Sigmoid colon (tissue), 7 donors: Measurements from ENCODE around the gene TEAD2. TPM values are rescaled to one million over a fixed set of nuclear protein-coding genes. Genes with fewer than 3 reads are reported as not detected.
"Not testable (repeated sequence)": the region's sequence is repeated elsewhere in the genome, so short reads cannot be mapped to it uniquely, and the experiment has no call there.

Experiments
- DNase-seq: peaks from one replicate; pipeline ENCODE4 v3.0.0-alpha.2; 2019
- H3K27ac ChIP-seq, 4 donors: fragments of 200-600 bp; sonication (generic); one replicate each; pipeline ENCODE4 v1.5.1; 2016 to 2019; ENCODE audit warnings: mild to moderate bottlenecking in 1 of 4
- H3K27me3 ChIP-seq, 3 donors: fragments of 200-600 bp; sonication (generic); one replicate each; pipeline ENCODE4 v1.5.1; 2019; ENCODE audit warnings: mild to moderate bottlenecking in 1 of 3
- H3K36me3 ChIP-seq, 4 donors: fragments of 200-600 bp; sonication (generic); one replicate each; pipeline ENCODE4 v1.5.1; 2016 to 2019
- H3K4me1 ChIP-seq, 4 donors: fragments of 200-600 bp; sonication (generic); one replicate each; pipeline ENCODE4 v1.5.1; 2017 to 2019
- H3K4me3 ChIP-seq, 4 donors: fragments of 200-600 bp; sonication (generic); one replicate each; pipeline ENCODE4 v1.5.1; 2017 to 2019; ENCODE audit warnings: mild to moderate bottlenecking in 2 of 4, moderate library complexity in 1 of 4
- H3K9me3 ChIP-seq, 4 donors: fragments of 200-600 bp in 3 of 4; sonication (generic) in 3 of 4; one replicate each; pipeline versions ENCODE4 v1.5.1 to v1.6.1; 2013 to 2019
- CTCF ChIP-seq, 4 experiments: fragments of 450-650 bp in 3 of 4; fragments of 200-600 bp in 1 of 4; IDR thresholded peaks; one replicate each; pipeline ENCODE4 v1.5.1; 2016 to 2019; ENCODE audit warnings: antibody characterized with exemption in 4 of 4, mild to moderate bottlenecking in 3 of 4, moderate library complexity in 2 of 4
- EP300 ChIP-seq, 4 donors: sonication (generic); formaldehyde crosslinking; IDR thresholded peaks; one replicate each; pipeline ENCODE4 v1.6.1; 2017; ENCODE audit warnings: antibody characterized with exemption in 4 of 4
- POLR2A ChIP-seq, 2 donors: fragments of 450-650 bp; IDR thresholded peaks; one replicate each; pipeline ENCODE4 v1.6.1; 2016; ENCODE audit warnings: antibody characterized with exemption in 2 of 2, mild to moderate bottlenecking in 2 of 2, moderate library complexity in 2 of 2
- POLR2AphosphoS5 ChIP-seq, 4 donors: sonication (generic); formaldehyde crosslinking; IDR thresholded peaks; one replicate each; pipeline ENCODE4 v1.6.1; 2017; ENCODE audit warnings: antibody characterized with exemption in 4 of 4
- whole genome bisulfite sequencing, 2 donors: extraction: QIAGEN DNeasy Blood & Tissue Kit; methylation state at CpG; one replicate each; pipeline ENCODE4 v1.1.7; 2013; 5-methylcytosine and 5-hydroxymethylcytosine counted together
- intact Hi-C: fragments of 100-400 bp; cut with DNase I; formaldehyde crosslinking; loops from one replicate; pipeline ENCODE4 v1.15.1; 2023
- polyA plus RNA-seq, 3 donors: library from polyadenylated mRNA; stranded (reverse); fragments of 200-250 nt; gene quantifications; one replicate each; pipeline ENCODE4 v1.2.3, GENCODE V29; 2013
- total RNA-seq, 4 donors: library from RNA; depleted of rRNA; stranded (reverse); fragments of >200 nt; gene quantifications; one replicate each; pipeline ENCODE4 v1.1.0, GENCODE V29; 2016
- donor health status: healthy with polysubstance abuse.
- donor health status: Bipolar disorder and iron deficiency.
- donor health status: healthy.

The TEAD2 gene
- total and polyA plus RNA-seq, 7 donors: 5.8 to 74.9 (median 60.6) TPM

GRCh38 chr19:49333418-49333805 is 28.8 kb downstream of the TEAD2 start:
- intact Hi-C loops: no loop called here
- Histone ChIP-seq H3K9me3 (no peaks in the 10 kb centered on the region), H3K27me3 (no peaks in the 10 kb centered on the region), H3K4me1 (peaks cover 0 to 4% (median 4%) of the 10 kb centered on the region in 4 donors), H3K27ac (no peak overlapping the region), H3K4me3 (no peak overlapping the region), H3K36me3 (peaks cover 0 to 5% (median 0%) of the 10 kb centered on the region in 4 donors)
- 59 to 81% methylated on average over 3 of the region's 3 CpGs for WGBS, 2 donors
- DNase-seq: no peak
- no peak for TF ChIP-seq POLR2A (IDR thresholded peaks at IDR 0.05)
- TF ChIP-seq EP300 (IDR thresholded peaks at IDR 0.05): no peak
- TF ChIP-seq POLR2AphosphoS5 (IDR thresholded peaks at IDR 0.05): no peak
- TF ChIP-seq CTCF (IDR thresholded peaks at IDR 0.05): no peak

DNA sequence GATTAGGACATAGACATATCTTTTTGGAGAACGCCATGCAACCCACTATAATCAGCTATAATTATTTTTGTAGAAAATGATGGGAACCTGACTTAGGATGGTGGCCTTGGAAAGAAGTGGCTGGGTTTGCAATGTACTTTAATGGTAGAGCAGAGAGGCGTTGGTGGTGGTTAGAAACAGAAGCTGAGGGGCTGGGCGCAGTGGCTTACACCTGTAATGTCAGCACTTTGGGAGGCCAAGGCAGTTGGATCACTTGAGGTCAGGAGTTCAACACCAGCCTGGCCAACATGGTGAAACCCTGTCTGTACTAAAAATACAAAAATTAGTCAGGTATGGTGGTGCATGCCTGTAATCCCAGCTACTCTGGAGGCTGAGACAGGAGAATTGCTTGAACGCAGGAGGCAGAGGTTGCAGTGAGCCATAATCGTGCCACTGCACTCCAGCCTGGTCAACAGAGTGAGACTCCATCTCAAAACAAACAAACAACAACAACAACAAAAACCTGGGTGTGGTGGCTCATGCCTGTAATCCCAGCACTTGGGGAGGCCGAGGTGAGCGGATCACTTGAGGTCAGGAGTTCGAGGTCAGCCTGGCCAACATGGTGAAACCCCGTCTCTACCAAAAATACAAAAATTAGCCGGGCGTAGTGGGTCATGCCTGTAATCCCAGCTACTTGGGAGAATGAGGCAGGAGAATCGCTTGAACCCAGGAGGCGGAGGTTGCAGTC is 29.4 kb downstream of the TEAD2 start:
- 88% methylated on average over 13 of the region's 13 CpGs for WGBS, 2 donors

GRCh38 chr19:49331616-49332055 is 30.6 kb downstream of the TEAD2 start:
- DNase-seq: no peak
- TF ChIP-seq POLR2A (IDR thresholded peaks at IDR 0.05): no peak
- intact Hi-C loops: no loop called here
- Histone ChIP-seq H3K9me3 (no peaks in the 10 kb centered on the region), H3K4me1 (no peaks in the 10 kb centered on the region), H3K4me3 (no peak overlapping the region), H3K27ac (no peak overlapping the region), H3K36me3 (peaks cover 0 to 5% (median 0%) of the 10 kb centered on the region in 4 donors), H3K27me3 (no peaks in the 10 kb centered on the region)
- WGBS, 2 donors: 30 to 38% methylated on average over 2 of the region's 2 CpGs

More for the DNA sequence above, 29.4 kb downstream of the TEAD2 start:
- H3K4me3 ChIP-seq, H3K27ac ChIP-seq, H3K36me3 ChIP-seq, intact Hi-C loops, H3K27me3 ChIP-seq, H3K9me3 ChIP-seq, DNase-seq, H3K4me1 ChIP-seq: not testable (repeated sequence)

- H3K27me3 ChIP-seq, H3K27ac ChIP-seq, H3K9me3 ChIP-seq, H3K36me3 ChIP-seq, intact Hi-C loops, DNase-seq, H3K4me3 ChIP-seq, H3K4me1 ChIP-seq: not testable (repeated sequence)
- WGBS, 2 donors: 92 to 95% methylated on average over 4 of the region's 4 CpGs
Observed at GRCh38 chr19:49331187-49331586, 31.0 kb downstream of the TEAD2 start.

GRCh38 chr19:49328741-49329140 is 33.5 kb downstream of the TEAD2 start:
- Histone ChIP-seq H3K27me3 (no peaks in the 10 kb centered on the region), H3K9me3 (no peaks in the 10 kb centered on the region), H3K27ac (no peak overlapping the region), H3K4me3 (no peak overlapping the region), H3K4me1 (no peaks in the 10 kb centered on the region), H3K36me3 (peaks cover 0 to 5% (median 0%) of the 10 kb centered on the region in 4 donors)
- no peak for DNase-seq
- intact Hi-C loops: no loop called here
- WGBS, 2 donors: 71 to 93% methylated on average over 2 of the region's 2 CpGs
- no peak for TF ChIP-seq EP300 (IDR thresholded peaks at IDR 0.05)
- TF ChIP-seq CTCF (IDR thresholded peaks at IDR 0.05): no peak
- no peak for TF ChIP-seq POLR2A (IDR thresholded peaks at IDR 0.05)
- TF ChIP-seq POLR2AphosphoS5 (IDR thresholded peaks at IDR 0.05): no peak

DNA sequence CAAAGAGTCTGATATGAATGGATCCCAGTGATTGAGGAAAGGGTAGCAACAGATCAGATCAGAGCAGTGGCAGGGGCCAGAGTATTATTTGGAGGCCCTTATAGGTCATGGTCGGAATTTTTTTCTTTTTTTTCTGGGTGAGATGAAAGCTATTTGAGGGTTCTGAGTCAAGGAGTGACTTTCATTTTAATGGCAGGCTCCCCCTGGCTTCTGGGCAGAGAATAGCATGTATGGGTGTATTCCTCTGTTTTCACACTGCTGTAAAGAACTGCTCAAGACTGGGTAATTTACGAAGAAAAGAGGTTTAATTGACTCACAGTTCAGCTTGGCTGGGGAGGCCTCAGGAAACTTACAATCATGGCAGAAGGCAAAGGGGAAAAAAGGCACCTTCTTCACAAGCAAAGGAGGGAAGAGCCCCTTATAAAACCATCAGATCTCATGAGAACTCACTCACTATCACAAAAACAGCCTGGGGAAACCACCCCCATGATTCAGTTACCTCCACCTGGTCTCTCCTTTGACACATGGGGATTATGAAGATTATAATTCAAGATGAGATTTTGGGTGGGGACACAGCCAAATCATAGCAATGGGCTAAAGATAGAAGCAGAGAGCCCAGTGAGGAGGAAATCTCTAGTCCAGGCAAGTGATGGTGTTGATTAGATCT is 34.2 kb downstream of the TEAD2 start:
- H3K4me1 ChIP-seq: no peaks in the 10 kb centered on the region
- H3K27me3 ChIP-seq: no peaks in the 10 kb centered on the region
- no peak for DNase-seq
- H3K27ac ChIP-seq: no peak overlapping the region
- H3K9me3 ChIP-seq: peaks cover 0 to 2% (median 0%) of the 10 kb centered on the region in 4 donors
- peaks cover 0 to 5% (median 0%) of the 10 kb centered on the region in 4 donors for H3K36me3 ChIP-seq
- WGBS, 2 donors: 15 to 37% methylated on average over 2 of the region's 2 CpGs
- intact Hi-C loops: no loop called here
- TF ChIP-seq POLR2AphosphoS5 (IDR thresholded peaks at IDR 0.05) (no peak), CTCF (IDR thresholded peaks at IDR 0.05) (peak in 3 of 4 experiments; percentile 41 to 54 (median 46))
- H3K4me3 ChIP-seq: no peak overlapping the region
